CD4-positive, alpha-beta T cell treated with Interleukin-17A for 4 hours (primary cell): ENCODE measurements around the gene TRAPPC1.

Experiments used
- DNase-seq: peaks from one replicate; pipeline ENCODE4 v3.0.0-alpha.2; 2020; ENCODE audit warnings: mixed read lengths

The TRAPPC1 gene

DNA sequence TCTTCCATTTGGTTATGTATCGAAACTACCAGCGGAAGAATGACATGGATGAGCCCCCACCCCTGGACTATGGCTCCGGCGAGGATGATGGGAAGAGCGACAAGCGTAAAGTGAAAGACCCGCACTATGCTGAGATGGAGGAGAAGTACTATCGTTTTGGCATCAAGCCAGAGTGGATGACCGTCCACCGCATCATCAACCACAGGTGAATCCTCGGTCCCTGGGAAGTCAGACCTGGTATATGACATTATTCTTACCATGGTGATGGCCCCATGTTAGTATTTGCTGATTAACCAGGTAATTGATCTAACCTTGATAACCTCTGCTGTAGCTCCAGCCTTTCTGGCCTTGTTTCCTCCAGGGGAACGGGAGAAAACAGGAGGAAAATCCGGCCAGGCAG is 34.7 kb downstream of the TRAPPC1 start:
- no peak for DNase-seq

GRCh38 chr17:7894866-7895265 is 36.9 kb downstream of the TRAPPC1 start:
- no peak for DNase-seq

GRCh38 chr17:7894226-7894625 is 37.5 kb downstream of the TRAPPC1 start:
- no peak for DNase-seq

GRCh38 chr17:7893187-7893880 is 38.4 kb downstream of the TRAPPC1 start:
- DNase-seq = no peak

DNA sequence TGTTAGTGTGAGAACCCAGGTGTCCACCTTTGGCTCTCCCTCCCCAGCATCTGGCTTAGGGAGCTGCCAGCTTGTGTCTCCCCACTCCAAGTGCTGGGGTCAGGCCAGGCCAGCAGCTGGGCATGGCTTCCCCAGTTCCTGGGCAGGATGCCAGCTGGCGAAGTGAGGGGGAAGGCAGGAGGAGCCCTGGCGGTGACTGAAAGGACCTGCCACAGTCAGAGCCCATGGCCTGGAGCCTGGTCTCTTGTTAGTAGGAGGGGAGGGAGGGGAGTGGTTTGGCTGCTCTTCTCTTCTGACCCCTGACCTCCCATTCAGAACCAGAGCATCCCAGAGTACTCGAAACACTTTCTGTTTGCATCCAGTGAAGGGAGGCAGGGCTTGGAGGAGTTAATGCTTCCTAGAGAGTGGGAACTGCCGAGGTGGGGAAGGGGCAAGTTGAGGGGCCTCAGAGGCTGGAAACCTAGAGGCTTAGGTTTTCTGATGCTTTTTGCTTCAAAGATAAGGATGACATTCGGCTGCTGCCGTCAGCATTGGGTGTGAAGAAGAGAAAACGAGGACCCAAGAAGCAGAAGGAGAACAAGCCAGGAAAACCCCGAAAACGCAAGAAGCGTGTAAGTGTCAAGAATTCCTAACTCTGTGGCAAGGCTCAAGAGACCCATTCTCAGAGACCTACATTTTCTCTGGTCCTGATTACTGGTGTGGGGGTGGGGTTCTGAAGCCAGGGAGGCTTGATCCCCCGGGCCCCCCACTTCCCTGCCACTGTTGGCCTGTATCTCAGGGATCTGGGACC is 42.4 kb downstream of the TRAPPC1 start:
- DNase-seq = peak; percentile 54

DNA sequence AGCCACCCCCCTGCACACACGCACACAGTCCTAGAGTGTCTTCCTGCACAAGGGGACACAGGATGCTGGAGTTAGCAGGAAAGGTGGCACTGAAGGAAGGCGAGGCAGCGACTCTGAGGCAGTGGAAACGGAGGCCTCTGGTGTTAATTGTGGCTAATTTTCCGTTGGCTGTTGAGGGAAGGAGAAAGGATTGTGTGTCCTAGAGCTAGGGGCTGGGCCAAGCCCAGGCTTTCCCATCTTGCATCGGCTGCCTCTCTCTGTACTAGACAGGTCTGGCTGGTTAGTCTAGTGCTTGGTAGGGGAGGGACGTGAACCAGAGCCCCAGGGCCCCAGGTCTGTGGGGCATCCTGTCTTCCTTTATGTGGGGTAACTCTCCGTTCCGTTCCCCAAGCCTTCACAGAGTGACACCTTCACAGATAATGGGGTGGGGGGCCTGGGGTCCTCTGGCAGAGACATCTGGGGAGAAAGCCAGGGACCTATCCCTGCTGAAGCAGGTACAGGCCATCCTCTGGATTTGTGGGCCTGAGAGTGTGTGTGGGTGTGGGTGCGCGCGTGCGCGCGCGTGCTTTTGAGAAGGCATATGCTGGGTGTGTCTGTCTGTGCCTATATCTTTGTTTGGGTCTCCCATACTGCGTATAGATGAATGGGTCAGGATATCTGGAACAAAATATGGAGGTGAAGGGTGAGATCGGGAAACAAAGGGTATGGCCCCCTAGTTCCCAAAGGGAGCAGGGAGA is 43.4 kb downstream of the TRAPPC1 start, which contains the start of gene CHD3:
TSS of gene CHD3 (plus strand) at position 606 of the 737 bp plus-strand sequence. CDS start 212 bp downstream, outside the sequence.
- DNase-seq = peak; percentile 57

DNA sequence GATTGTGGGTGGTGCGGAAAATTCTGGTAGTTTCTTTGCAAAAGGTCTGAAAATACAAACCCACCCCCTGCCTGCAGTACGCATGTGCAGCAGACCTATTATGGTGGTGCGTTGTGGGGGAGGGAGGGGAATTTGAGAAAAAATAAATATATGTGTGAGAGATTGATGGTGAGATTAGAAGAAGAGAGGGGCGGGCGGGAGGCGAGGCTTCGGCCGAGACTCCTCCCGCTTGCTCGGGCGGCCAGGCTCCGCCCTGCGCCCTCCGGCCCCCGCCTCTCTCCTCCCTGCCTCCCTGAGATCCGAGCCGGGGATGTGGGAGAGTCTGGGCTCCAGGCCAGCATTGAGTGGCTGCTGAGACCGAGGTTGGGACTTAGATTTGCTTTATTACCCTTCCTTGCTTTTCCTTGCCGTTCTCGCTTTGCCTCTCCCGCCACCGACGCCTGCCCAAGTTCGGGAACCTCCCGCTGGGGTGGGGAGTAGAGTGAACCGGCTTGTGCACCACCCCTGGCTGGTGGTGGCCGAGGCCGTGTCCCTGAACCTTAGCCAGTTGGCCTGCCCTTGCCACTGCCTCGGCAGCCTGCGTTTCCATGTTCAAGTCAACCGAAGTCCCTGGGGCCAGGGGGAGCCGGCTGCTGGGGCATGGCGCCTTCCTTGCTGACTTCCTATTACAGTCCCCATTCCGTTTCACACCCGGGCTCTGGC is 44.1 kb downstream of the TRAPPC1 start:
- peak; percentile 95 for DNase-seq

GRCh38 chr17:7887038-7887481 is 44.7 kb downstream of the TRAPPC1 start:
- DNase-seq = no peak

GRCh38 chr17:7886227-7887037 is 45.3 kb downstream of the TRAPPC1 start:
- DNase-seq = peak; percentile 79

GRCh38 chr17:7885367-7886226 is 46.1 kb downstream of the TRAPPC1 start:
- peak; percentile 59 for DNase-seq

GRCh38 chr17:7884581-7885366 is 47.0 kb downstream of the TRAPPC1 start:
- peak; percentile 68 for DNase-seq

DNA sequence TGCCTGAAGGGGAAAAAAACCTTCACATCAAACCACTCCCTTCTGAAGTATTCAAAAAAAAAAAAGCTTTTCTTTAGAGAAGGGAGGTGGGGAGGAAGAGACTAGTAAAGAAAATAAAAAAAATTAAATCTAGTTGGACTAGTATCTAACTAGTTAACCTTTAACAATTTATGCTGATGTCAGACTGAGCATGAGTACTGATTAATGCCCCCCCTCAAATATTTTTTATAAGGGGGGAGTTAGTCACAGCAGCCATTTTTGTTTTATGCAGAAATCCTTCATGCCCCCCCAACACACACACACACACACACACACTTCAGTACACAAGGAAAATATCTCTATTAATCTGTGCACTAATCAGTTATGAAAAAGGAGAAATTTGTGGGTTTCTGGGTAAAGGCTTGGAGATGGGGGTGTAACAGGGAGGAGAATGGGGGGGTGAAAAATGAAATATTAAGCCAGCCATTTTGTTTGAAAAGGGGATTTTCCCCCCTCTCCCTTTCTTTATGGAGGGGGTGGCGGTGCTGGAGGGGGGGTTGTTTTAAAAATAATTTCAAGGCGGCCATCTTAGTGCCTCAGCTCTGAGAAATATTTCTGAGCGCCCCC is 47.9 kb downstream of the TRAPPC1 start:
- peak; percentile 38 for DNase-seq

DNA sequence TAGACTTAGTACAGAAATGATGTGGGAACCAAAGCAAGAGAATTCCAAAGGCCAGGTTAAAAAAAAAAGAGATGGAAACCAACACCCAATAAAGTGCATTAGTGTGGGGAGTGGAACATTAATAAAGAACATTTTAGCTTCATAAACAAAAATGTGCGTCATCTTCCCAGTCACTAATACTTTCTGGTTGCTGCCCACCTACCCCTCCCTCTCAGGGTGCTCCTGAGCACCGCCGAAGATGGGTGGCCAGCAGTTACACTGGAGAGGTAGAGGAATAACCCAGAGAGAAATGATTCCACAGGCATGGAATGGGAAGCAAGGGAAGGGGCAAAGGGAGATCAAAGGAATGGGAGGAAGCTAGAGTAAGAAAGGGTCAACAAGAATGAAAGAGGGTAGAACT is 49.1 kb downstream of the TRAPPC1 start:
- DNase-seq = no peak

DNA sequence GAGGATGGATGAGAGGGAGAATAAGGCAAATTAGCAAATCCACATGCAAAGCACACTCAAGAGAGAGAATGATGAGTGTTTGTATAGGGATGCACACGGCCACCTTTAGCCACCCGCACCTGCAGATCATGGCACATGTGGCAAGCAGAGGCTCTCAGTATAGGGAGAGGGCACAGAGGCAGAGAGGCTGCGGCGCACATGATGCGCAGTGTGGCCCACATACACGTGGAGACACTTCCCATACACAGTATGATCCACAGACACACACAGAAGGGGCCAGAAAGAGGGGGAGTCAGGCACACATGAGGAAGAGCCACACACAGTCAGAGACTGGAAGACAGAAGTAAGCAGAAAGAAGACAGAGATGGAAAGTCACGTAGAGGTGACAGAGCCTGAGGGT is 49.7 kb downstream of the TRAPPC1 start:
- no peak for DNase-seq

DNA sequence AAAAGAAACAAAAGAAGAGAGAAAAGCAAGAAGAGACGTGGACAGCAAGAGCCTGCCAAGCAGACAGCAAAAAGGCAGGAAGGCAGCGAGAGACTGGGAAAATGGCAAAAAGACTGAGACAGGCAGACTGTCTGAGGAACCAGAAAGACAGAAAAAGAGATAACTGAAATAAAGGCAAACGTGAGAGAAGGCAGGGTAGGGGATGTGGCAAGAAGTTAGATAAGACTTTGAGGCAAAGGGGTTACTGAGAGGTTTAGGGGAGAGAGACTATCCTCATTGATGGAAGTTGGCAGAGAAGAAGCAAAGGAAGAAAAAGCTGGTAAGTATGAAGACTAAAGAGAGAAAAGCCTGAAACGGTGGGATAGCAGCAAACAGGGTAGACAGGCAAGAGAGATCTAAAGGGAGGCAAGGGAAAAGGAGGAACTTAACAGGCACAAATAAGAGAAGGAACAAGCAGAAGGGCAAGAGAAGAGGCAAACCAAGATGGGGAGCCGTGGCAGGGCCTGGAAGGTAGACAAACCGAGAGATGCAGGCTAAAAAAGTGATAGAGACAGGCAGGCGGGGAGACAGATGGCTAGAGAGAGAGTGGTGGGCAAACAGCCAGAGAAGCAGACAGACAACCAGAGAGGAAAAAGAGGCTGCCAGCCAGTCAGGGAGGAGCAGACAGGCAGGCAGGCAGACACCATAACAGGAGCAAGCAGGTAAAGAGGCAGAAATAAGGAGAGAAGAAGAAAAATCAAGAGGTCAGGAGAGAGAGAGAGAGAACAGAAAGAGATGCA is 50.3 kb downstream of the TRAPPC1 start:
- peak; percentile 46 for DNase-seq
